Ishikawa (cell line): ENCODE results near the gene LRP8.

Experiments used
- MAX ChIP-seq: IDR thresholded peaks from 2 replicates; pipeline ENCODE4 v1.6.1; 2012
- ZBTB7A ChIP-seq: IDR thresholded peaks from 2 replicates; pipeline ENCODE4 v1.6.1; 2012; ENCODE audit warnings: low read depth

- TF ChIP-seq ZBTB7A = no peak
- no peak for TF ChIP-seq MAX
Observed at GRCh38 chr1:53341961-53342707, 14.3 kb upstream of the LRP8 start.
